NCI-H128 (cell line): Measurements from ENCODE around the gene FAM50A.

ENCODE experiments used
- DNase-seq: peaks from one replicate; lab custom pipeline; 2025; ENCODE audit not compliant: unreplicated experiment; lab: John Stamatoyannopoulos, UW

The FAM50A gene

GRCh38 chrX:154412468-154412867 is 31.5 kb upstream of the FAM50A start:
- no peak for DNase-seq

GRCh38 chrX:154413142-154413541 is 30.8 kb upstream of the FAM50A start:
- DNase-seq: no peak

- no peak for DNase-seq
Measured at GRCh38 chrX:154417157-154417556, 26.8 kb upstream of the FAM50A start.

- no peak for DNase-seq
Measured at GRCh38 chrX:154419189-154419588, 24.8 kb upstream of the FAM50A start.

- DNase-seq: peak; percentile 2
Measured at GRCh38 chrX:154419688-154420401, 24.1 kb upstream of the FAM50A start.

GRCh38 chrX:154420402-154420756 is 23.6 kb upstream of the FAM50A start:
- no peak for DNase-seq

GRCh38 chrX:154426916-154427770 is 16.8 kb upstream of the FAM50A start:
- no peak for DNase-seq

- peak; percentile 82 for DNase-seq
Measured at GRCh38 chrX:154428176-154429171, 15.5 kb upstream of the FAM50A start, which contains the start of gene ATP6AP1. Gene ATP6AP1 (plus strand): TSS chrX:154428677. CDS start chrX:154428693, 16 bp downstream.

GRCh38 chrX:154429711-154430110 is 14.2 kb upstream of the FAM50A start:
- DNase-seq: no peak

- no peak for DNase-seq
Measured at GRCh38 chrX:154430479-154430878, 13.5 kb upstream of the FAM50A start.

- no peak for DNase-seq
Measured at GRCh38 chrX:154430916-154431315, 13.0 kb upstream of the FAM50A start.

- no peak for DNase-seq
Measured at GRCh38 chrX:154431341-154431740, 12.6 kb upstream of the FAM50A start.

- DNase-seq: no peak
Measured at GRCh38 chrX:154432210-154432609, 11.7 kb upstream of the FAM50A start.

GRCh38 chrX:154433605-154434004 is 10.3 kb upstream of the FAM50A start:
- no peak for DNase-seq

GRCh38 chrX:154434394-154435168 is 9.4 kb upstream of the FAM50A start:
- DNase-seq: no peak

- DNase-seq: no peak
Measured at GRCh38 chrX:154435171-154435733, 8.7 kb upstream of the FAM50A start.

GRCh38 chrX:154436374-154436982 is 7.5 kb upstream of the FAM50A start:
- DNase-seq: peak; percentile 13

GRCh38 chrX:154436983-154437752 is 6.8 kb upstream of the FAM50A start, which contains the start of gene GDI1:
Gene GDI1 (plus strand): TSS chrX:154437154. CDS start chrX:154437255, 101 bp downstream.
- DNase-seq: no peak
